SU-DHL-6 (cell line): ENCODE results near the gene EDDM13.

Experiments
- CTCF ChIP-seq: fragments of 200-600 bp; sonication (generic); IDR thresholded peaks from one replicate; pipeline ENCODE4 v1.5.1; 2017; ENCODE audit warnings: antibody characterized with exemption, mild to moderate bottlenecking, low read length, moderate library complexity; ENCODE audit not compliant: insufficient read depth, poor library complexity, severe bottlenecking
- EZH2phosphoT487 ChIP-seq: fragments of 200-600 bp; sonication (generic), shearing (Covaris generic); conservative IDR thresholded peaks from 2 replicates; pipeline ENCODE4 v1.6.1; 2018; ENCODE audit warnings: mild to moderate bottlenecking, antibody characterized with exemption, low read length, moderate library complexity, mixed read lengths

GRCh38 chr19:56315077-56315828 is 42.7 kb downstream of the EDDM13 start:
- TF ChIP-seq CTCF (no peak), EZH2phosphoT487 (no peak)
